ENCODE data around the gene PTCD1. TPM values are rescaled to one million over a fixed set of nuclear protein-coding genes. Genes with fewer than 3 reads are reported as not detected.

Gene PTCD1, protein sequence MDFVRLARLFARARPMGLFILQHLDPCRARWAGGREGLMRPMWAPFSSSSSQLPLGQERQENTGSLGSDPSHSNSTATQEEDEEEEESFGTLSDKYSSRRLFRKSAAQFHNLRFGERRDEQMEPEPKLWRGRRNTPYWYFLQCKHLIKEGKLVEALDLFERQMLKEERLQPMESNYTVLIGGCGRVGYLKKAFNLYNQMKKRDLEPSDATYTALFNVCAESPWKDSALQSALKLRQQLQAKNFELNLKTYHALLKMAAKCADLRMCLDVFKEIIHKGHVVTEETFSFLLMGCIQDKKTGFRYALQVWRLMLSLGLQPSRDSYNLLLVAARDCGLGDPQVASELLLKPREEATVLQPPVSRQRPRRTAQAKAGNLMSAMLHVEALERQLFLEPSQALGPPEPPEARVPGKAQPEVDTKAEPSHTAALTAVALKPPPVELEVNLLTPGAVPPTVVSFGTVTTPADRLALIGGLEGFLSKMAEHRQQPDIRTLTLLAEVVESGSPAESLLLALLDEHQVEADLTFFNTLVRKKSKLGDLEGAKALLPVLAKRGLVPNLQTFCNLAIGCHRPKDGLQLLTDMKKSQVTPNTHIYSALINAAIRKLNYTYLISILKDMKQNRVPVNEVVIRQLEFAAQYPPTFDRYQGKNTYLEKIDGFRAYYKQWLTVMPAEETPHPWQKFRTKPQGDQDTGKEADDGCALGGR
- total RNA-seq = 1 to 10 TPM; 5.2 to 6.0 TPM
- long read RNA-seq, full-length matches to known transcripts = 4 of 15 reads
- long read RNA-seq, partial matches to known transcripts = 0 of 15 reads
- long read RNA-seq, other reads (novel, unspliced or antisense) = 11 of 15 reads

DNA sequence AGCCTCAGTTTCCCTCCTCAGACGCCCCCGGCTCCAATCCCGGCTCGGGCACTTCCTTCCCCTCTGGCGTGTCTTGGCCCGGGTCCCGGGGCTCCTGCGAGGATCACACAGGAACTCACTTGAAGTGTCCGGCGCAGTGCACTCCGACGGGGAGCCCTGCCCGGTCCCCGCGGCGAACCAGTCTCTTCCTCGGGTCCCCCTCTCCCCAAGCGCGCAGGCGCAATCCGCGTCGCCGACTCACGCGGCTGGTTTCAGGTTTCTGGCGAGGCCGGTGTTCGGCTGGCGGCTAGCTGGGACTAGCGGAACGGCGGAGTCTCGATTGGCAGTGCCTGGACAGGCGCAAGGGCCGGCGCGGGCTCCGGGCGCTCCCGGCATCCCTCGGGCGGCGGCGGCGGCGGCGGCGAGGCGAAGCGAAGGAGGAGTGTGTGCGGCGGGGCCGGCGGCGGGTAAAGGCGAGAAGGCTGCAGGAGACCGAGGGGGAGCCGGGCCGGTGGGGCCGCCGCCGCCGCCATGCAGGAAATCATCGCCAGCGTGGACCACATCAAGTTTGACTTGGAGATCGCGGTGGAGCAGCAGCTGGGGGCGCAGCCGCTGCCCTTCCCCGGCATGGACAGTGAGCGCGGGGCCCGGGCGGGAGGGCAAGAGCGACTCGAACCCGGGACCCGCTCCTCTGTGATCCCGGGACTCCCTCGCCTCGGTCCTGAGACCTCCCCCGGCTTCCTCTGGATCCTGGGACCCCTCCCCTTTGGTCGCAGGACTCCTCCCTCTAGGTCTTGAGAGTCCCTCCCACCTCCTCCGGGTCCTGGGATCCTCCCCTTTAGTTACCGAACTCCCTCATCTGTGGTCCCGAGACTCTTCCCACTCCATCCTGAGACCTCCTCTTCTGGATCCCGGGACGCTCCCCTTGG is at the start of gene PTCD1, which contains the start of gene CPSF4:
TSS of gene PTCD1 (minus strand) at position 226 of the 908 bp plus-strand sequence. CDS start 3,556 bp downstream, outside the sequence.
TSS of gene CPSF4 (plus strand) at position 371 of the 908 bp plus-strand sequence. CDS start at position 511, 140 bp downstream.
- ATAC-seq (peak; percentile 97), DNase-seq (peak; percentile 95 to 96)
- intact Hi-C loops (cut with DNase I, micrococcal nuclease) = no loop called here

DNA sequence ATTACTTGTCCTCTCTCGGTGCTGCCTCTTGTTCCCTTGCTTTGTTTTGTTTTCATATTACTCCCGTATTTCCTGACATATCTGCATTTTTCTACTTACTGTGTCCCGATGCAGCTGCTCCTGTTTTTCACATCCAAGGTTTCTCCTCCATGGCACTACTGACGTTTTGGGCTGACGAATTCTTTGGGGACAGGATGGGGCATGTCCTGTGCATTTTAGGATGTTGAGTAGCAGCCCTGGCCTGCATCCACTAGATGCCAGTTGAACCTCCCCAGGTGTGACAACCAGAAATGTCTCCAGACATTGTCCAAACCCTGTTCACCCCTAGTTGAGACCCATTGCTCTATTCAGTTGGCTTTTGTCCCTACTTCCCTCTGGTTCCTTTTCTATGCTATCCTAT is 46.5 kb upstream of the PTCD1 start:
- intact Hi-C loops (cut with DNase I, micrococcal nuclease) = no loop called here
- DNase-seq (no peak), ATAC-seq (no peak)

DNA sequence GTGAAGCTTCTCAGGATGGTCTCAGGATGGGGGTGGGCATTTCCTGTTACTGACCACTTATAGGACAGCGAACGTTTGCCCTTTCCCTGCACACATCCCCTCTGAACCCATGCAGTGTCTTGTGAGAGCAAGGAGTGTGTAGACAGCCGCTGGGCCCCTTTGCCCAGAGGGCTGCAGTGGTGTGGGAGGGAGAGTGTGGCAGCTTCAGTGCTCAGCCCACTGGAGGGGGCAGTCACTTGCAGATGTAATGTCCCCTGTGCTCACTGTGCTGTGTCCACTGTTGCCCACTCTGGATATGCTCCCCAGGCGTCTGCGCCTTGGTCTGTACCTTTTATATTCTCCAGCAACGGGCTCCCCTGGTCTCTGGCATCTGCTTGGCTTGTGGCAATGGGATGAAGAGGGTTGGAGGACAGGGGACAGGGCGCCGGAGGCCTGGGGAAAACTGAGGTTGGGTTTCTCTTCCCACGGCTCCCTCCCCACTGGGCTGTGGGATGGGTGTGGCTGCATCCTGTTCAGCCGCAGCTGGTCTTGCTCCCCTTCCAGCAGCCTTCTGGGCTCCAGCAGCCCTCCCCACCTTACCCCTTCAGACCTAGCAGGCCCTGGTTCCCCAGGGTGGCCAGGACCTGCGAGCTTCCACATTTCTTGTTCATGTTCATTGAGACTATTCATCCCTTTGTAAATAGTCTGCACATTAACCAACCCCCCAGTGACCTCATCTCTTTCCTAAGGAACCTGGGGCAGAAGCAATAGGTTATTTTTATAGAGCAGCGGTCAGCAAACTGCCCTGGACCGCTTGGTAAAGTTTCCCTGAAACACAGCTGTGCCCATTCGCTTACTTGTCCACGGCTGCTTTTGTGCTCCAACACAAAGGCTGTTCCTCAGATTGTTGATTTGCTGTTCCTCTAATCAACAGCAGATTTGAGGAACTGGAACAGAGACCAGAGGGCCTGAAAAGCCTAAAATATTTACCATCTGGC is 40.2 kb upstream of the PTCD1 start:
- intact Hi-C loops (cut with DNase I, micrococcal nuclease) = no loop called here
- ATAC-seq = no peak
- DNase-seq = no peak

DNA sequence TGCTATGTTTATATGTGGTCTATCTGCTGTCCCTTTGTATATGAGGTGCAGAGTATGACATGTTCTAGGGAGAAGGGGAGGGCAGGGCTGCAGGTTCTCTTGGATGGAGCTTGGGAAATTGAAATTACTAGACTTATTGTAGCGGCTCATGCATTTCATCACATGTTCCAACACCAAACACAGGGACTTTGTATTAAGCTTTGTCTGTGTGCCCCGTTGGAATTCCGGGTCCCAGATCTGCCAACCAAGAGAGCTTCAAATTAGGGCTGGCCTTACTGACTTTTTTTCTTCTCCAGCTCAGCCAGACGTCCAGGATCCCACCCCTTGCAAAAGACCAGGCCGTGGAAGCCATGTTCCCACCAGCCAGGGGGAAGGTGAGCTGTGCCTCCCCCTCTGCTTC is 37.5 kb upstream of the PTCD1 start:
- DNase-seq (no peak), ATAC-seq (no peak)
- intact Hi-C loops (cut with DNase I, micrococcal nuclease) = no loop called here

DNA sequence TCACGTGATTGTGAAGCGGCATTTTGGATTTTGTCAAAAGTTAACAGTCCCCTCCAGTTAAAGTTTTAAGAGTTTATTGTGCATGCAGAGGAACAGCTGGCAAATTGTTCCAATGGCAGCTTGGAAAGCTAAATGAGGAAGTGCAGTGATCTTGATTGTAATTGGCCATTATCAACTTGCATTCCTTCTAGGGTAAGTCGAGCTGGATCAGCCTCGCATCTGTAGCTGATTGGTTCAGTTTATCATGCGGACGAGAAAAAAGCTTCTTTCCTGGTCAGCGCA is 34.7 kb upstream of the PTCD1 start:
- peak; percentile 67 for ATAC-seq
- peak; percentile 32 to 65 for DNase-seq
- intact Hi-C loops (cut with DNase I, micrococcal nuclease) = no loop called here

DNA sequence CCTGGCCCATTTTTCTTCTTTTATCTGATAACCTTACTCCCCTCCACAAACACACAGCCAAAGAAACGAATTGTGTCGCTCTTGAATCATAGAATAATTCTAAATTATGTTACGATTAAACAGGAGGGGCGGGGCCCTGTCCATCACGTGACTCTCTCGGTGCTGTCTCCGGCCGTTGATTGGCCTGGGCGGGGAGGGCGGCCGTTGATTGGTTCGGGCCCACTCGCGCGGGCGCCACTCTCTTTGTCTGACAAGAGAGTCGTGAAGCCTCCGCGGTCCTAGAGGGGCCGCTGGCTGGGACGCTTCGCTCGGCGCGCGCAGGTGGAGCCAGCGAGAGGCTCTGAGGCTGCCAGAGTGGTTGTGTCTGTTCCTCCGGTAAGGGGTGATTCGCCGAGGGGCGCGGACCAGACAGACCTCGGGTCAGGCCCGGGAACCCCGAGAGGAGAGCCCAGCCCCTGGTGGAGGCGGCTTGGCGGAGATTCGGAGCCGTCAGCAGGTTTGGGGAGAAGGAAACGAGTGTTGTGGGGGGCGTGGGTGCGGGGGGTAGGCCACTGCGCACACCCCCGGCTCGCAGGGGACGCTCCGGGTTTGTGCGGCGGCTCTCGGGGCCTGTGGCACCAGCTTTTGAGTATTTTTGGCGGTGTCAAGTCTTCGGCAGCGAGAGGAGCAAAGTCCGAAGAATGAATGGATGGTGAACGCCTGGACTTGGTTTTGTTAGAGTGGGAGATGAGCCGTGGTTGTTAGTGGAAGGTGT is 34.1 kb upstream of the PTCD1 start, which contains the start of gene ZNF789:
TSS of gene ZNF789 (plus strand) at position 330 of the 754 bp plus-strand sequence. CDS start 3,567 bp downstream, outside the sequence.
- intact Hi-C loops (cut with DNase I, micrococcal nuclease) = no loop called here
- ATAC-seq (peak; percentile 91), DNase-seq (peak; percentile 98 to 99)

DNA sequence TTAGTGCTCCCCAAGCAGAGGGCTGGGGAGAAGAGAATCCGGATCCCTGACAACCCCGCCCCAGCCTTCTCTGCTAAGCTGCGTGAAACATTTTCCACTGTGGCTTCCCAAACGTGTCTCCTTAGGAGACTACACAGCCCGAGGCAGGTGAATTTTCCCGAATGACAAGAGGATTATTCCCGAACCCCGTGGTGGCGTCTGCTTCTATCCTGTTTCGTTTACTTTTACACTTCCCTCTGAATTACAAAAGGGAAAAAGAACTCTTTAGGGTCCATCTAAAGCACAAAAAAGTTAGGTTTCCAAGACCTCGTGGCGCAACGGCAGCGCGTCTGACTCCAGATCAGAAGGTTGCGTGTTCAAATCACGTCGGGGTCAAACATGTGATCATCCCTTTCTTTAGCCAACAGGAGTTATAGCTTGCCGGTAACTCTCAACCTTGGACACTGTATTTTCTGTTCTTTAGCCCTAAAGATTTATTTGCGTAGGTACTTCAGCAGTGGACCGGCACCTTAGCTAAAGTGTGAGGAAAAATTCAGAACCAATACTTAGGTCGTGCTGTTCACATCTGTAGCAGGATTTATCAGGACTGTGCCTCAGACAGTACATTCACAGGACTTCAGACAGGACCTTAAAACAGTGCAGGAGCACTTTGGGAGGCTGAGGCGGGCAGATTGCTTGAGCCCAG is 30.9 kb upstream of the PTCD1 start:
- intact Hi-C loops (cut with DNase I, micrococcal nuclease) = no loop called here
- no peak for DNase-seq
- ATAC-seq = no peak

DNA sequence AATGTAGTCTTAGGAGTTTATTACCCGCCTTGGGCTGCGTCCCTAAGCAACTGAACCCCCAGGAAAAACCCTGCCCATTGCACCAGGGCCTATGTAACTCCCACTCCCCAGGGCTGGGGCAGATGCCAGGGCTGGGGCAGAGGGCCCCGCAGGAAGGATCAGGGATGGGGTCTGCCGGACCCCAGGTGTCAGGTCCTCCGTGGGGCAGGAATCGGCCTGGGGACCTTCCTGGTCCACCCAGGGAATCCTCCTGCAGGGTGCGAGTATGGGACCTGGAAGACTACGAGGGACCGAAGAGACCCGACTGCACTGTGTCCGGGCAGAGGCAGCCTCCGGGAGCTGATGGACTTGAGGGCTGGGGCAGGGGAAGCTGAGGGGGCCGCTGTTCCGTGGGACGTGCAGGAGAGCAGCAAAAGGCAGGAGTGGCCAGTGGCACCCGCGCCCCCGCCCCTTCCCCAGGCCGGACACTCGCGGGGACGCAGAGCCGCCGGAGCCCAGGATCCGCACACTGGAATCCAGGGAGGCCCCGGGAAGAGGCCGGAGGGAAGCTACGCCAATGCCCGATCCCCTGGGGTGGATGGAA is 29.8 kb upstream of the PTCD1 start:
- DNase-seq (no peak), ATAC-seq (no peak)
- intact Hi-C loops (cut with DNase I, micrococcal nuclease) = no loop called here

DNA sequence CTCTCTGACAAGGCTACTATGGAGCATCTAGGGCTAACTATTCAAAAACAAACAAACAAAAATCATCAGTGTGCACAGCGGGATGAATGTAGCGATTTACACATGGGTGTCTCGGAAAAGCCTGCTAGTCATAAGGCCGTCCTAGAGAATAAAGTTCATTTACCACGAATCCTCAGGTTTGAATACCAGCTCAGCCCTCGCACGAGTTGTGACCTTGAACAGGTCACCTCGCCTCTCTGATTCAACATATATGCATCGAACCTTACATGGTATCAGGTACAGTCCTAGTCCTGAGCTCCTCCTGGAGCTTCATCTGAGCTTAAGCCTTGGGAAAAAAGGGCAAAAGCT is 26.8 kb upstream of the PTCD1 start:
- no peak for DNase-seq
- intact Hi-C loops (cut with DNase I, micrococcal nuclease) = no loop called here
- ATAC-seq = peak; percentile 33

DNA sequence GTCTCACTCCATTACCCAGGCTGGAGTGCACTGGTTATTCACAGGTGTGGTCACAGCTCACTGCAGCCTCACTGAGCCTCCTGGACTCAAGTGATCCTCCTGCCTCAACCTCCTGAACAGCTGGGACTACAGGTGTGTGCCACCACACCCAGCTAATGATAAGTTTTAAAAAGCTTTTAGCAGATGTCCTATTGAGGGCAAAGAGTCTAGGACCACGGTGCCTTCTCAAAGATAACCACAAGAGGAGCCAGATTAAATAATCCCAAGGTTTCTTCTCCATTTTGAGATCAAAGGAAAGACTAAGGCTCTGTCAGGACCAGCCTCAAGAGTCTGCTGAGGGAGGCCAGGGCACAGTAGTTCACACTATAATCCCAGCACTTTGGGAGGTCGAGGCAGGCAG is 22.6 kb upstream of the PTCD1 start:
- ATAC-seq (no peak), DNase-seq (no peak)

DNA sequence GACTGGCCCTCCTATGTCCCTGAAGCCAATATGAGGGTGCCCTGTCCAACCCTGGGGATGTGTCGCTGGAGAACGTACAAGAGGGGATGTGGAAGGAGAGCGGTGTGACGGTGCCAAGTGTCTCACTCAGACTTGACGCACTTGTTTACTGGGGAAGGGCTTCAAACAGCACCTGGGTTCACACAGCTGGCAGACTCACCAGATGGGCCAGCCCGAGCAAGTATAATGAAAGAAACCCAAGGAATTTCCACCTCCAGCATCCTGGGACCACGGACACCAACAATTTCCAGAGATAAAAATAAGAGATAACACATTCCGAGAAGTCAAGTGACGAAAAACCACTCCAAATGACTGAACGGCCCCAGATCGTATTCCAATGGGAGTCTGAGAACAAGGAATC is 22.1 kb upstream of the PTCD1 start:
- ATAC-seq (no peak), DNase-seq (no peak)
- intact Hi-C loops (cut with DNase I, micrococcal nuclease) = no loop called here

More for the DNA sequence above, 22.6 kb upstream of the PTCD1 start:
- intact Hi-C loops (cut with DNase I, micrococcal nuclease) = no loop called here

DNA sequence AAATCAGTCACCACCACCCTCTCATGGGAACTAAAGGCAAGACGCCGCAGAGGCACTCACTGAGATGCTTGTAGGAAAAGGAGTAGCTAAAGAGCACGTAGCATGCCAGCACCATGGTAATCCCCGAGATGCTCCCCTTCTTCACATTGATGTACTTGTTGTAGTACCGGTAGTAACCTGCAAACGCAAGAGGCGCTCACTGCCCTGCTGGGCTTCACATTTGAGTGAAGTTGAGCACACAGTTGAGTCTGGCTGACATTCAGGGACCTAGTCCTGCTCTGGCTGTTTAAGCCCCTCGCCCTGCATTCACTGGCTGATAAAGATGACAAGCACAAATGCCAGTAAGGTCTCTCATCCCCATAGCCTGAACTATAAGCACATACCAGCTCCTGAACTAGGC is 20.5 kb upstream of the PTCD1 start:
- ATAC-seq = peak; percentile 44
- no peak for DNase-seq
- intact Hi-C loops (cut with DNase I, micrococcal nuclease) = no loop called here

DNA sequence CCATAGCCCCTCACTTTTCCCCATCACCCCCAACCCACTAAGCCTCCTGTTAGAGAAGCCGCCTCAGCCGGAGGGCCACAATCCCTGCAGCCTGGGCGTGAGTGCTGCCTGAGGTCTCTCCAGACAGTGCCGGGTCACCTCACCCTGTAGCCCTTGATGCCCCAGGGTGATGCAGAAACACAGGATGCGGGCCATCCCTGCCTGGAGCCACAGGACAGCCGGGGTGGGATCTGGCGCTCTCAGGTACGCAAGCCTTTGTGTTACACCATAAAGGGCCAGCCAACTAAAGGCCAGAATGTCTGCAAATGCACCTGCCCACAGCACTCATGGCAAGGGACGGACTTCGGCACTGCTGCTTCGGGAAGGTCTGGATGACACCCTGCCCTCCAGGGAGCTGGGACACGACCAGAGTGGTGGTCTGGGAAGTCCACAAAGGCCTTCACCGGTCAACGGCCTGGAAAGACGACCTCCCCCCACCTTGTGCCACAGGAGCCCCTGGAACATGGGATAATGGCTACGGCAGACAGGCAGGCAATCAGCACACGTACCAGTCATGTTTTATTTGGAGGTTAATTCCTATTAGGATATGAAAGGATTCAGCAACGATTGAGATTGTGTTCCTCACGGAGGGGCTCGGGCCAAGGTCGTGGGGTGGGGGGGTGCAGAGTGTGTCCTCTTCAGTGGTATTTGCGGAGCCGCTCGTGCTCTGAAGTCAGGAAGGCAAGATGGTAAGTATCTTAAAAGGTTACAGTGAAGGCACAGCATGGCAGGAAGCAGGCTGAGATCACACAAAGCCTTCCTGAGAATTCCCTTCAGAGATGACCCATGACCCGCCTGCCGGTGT is 19.3 kb upstream of the PTCD1 start:
- intact Hi-C loops (cut with DNase I, micrococcal nuclease) = no loop called here
- DNase-seq (no peak), ATAC-seq (peak; percentile 12)

DNA sequence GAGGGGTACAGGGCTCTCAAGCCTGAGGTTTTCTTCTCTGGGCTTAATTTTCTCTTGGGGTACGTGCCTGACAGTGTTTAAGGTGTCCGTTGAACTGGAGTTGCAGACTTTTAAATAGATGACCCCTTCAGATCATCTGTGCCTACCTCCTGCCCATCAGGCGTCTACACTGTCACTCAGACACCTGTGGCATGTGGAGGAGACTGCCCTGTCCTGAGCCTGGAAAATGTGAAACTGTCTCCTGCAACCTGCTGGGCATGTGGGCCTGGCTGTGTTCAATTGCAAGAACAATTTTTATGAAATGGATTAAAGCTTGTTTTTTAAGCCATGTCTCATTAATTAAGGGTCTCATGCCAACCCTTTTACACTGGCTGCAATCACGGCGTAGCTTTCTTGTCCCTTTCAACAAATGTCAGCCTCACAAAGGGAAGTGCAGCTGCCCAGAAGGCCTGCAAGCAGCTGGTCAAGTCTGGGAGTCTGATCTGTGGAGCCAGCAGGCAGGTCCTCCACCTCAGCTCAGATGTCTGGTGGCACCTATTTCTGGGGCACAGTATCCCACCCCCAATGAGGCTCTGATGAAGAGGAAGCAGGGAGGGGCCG is 18.6 kb upstream of the PTCD1 start:
- DNase-seq (no peak), ATAC-seq (no peak)
- intact Hi-C loops (cut with DNase I, micrococcal nuclease) = no loop called here

DNA sequence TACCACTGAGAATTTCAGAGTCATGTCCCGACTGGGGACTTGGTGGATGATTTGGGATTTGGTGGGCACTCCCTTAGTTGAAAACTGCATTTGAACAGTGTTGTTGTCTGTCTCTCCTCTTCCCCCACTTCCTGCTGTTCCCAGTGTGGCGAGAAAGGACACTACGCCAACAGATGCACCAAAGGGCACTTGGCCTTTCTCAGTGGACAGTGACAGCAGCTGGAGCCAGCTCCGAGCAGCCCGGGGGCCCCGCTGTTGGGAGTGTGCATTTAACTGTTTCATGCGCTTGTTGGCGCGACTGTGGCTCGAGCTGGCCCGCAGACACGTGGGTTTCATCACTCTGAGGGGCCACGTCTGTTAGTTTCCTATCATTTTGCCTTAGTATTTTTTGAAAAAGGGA is 17.7 kb upstream of the PTCD1 start:
- ATAC-seq (no peak), DNase-seq (no peak)
- intact Hi-C loops (cut with DNase I, micrococcal nuclease) = no loop called here
